Stomach (tissue), 9 donors: Measurements from ENCODE around the gene PLAC9. TPM values are rescaled to one million over a fixed set of nuclear protein-coding genes. Genes with fewer than 3 reads are reported as not detected.

ENCODE experiments used
- DNase-seq, 2 donors: peaks; one replicate each; pipeline versions ENCODE4 v3.0.0 to v3.0.0-alpha.2; 2013 to 2019
- H3K27ac ChIP-seq, 5 donors: fragments of 200-600 bp in 4 of 5; sonication (generic) in 4 of 5; one replicate each; pipeline ENCODE4 v1.5.1; 2013 to 2019; ENCODE audit warnings: mild to moderate bottlenecking in 1 of 5, moderate library complexity in 1 of 5
- H3K27me3 ChIP-seq, 3 donors: fragments of 200-600 bp; sonication (generic); one replicate each; pipeline ENCODE4 v1.5.1; 2017 to 2019; ENCODE audit warnings: mixed run types in 1 of 3
- H3K36me3 ChIP-seq, 4 donors: fragments of 200-600 bp; sonication (generic); 1 replicate in 3 of 4; 2 replicates in 1 of 4; pipeline ENCODE4 v1.5.1; 2016 to 2019
- H3K4me1 ChIP-seq, 4 donors: fragments of 200-600 bp; sonication (generic); one replicate each; pipeline ENCODE4 v1.5.1; 2016 to 2019
- H3K4me3 ChIP-seq, 4 donors: fragments of 200-600 bp; sonication (generic) in 3 of 4; one replicate each; pipeline ENCODE4 v1.5.1; 2016 to 2019; ENCODE audit warnings: mild to moderate bottlenecking in 1 of 4
- H3K9me3 ChIP-seq, 4 donors: fragments of 200-600 bp; sonication (generic); one replicate each; pipeline ENCODE4 v1.5.1; 2016 to 2019
- CTCF ChIP-seq, 7 experiments: fragments of 450-650 bp in 4 of 7; fragments of 200-600 bp in 3 of 7; sonication (generic) in 3 of 7; IDR thresholded peaks; one replicate each; pipeline ENCODE4 v1.5.1; 2016 to 2019; ENCODE audit warnings: antibody characterized with exemption in 7 of 7, control low read depth in 2 of 7, mild to moderate bottlenecking in 1 of 7
- EP300 ChIP-seq: sonication (generic); formaldehyde crosslinking; IDR thresholded peaks from one replicate; pipeline ENCODE4 v1.6.1; 2017; ENCODE audit warnings: antibody characterized with exemption
- POLR2A ChIP-seq, 4 donors: fragments of 450-650 bp; IDR thresholded peaks; one replicate each; pipeline ENCODE4 v1.6.1; 2016; ENCODE audit warnings: antibody characterized with exemption in 4 of 4, control low read depth in 2 of 4, mild to moderate bottlenecking in 1 of 4, moderate library complexity in 1 of 4
- POLR2AphosphoS5 ChIP-seq, 3 donors: sonication (generic); formaldehyde crosslinking; IDR thresholded peaks; one replicate each; pipeline ENCODE4 v1.6.1; 2016; ENCODE audit warnings: antibody characterized with exemption in 3 of 3
- WGBS, 5 donors: extraction: QIAGEN DNeasy Blood & Tissue Kit in 3 of 5; methylation state at CpG; one replicate each; pipeline versions ENCODE4 v1.1.5 to v1.1.7; 2013 to 2018; 5-methylcytosine and 5-hydroxymethylcytosine counted together
- intact Hi-C: fragments of 100-400 bp; cut with DNase I; formaldehyde crosslinking; loops from one replicate; pipeline ENCODE4 v1.15.1; 2023; ENCODE audit warnings: low total_unique reads
- polyA plus RNA-seq, 3 donors: library from polyadenylated mRNA; stranded (reverse); fragments of 200-250 nt; gene quantifications; one replicate each; pipeline ENCODE4 v1.2.3, GENCODE V29; 2013
- total RNA-seq, 5 donors: library from RNA; depleted of rRNA; stranded (reverse); fragments of >200 nt; gene quantifications; one replicate each; pipeline versions ENCODE4 v1.1.0 to v1.2.3, GENCODE V29; 2014 to 2016
- donor health status: healthy with polysubstance abuse.
- donor health status: Bipolar disorder and iron deficiency.
- donor health status: healthy.

Gene PLAC9
- total and polyA plus RNA-seq, 8 donors, result 2.0 to 37.4 (median 20.3) TPM; not detected in 2

GRCh38 chr10:80165173-80165572 is 32.6 kb downstream of the PLAC9 start:
- H3K36me3 ChIP-seq, result peaks cover 60 to 98% (median 92%) of the 10 kb centered on the region in 4 donors
- TF ChIP-seq EP300 (no peak), POLR2AphosphoS5 (IDR thresholded peaks at IDR 0.05) (no peak)
- H3K27me3 ChIP-seq, result no peaks in the 10 kb centered on the region
- intact Hi-C loops, result no loop called here
- H3K9me3 ChIP-seq, result no peaks in the 10 kb centered on the region
- H3K27ac ChIP-seq, result peak overlapping the region; percentile 9 to 86 (median 64)
- WGBS, 5 donors, result 75 to 83% (median 79%) methylated on average over 7 of the region's 7 CpGs
- peaks cover 35 to 97% (median 71%) of the 10 kb centered on the region in 4 donors for H3K4me1 ChIP-seq
- peak in 1 of 2 donors; percentile 50 for DNase-seq
- no peak overlapping the region for H3K4me3 ChIP-seq

GRCh38 chr10:80166581-80167470 is 34.3 kb downstream of the PLAC9 start:
- 83 to 91% (median 86%) methylated on average over 18 to 28 of the region's 28 CpGs for WGBS, 5 donors
- H3K36me3 ChIP-seq, result peaks cover 46 to 98% (median 90%) of the 10 kb centered on the region in 4 donors
- no peak for DNase-seq
- H3K4me1 ChIP-seq, result peaks cover 48 to 98% (median 82%) of the 10 kb centered on the region in 4 donors
- no peak overlapping the region for H3K4me3 ChIP-seq
- peak overlapping the region in 4 of 5 donors; percentile 63 to 86 (median 64) for H3K27ac ChIP-seq
- H3K27me3 ChIP-seq, result no peaks in the 10 kb centered on the region
- TF ChIP-seq CTCF (IDR thresholded peaks at IDR 0.05), result no peak
- TF ChIP-seq POLR2AphosphoS5 (IDR thresholded peaks at IDR 0.05), result no peak
- TF ChIP-seq EP300, result no peak
- no peak for TF ChIP-seq POLR2A (IDR thresholded peaks at IDR 0.05)
- intact Hi-C loops, result no loop called here
- no peaks in the 10 kb centered on the region for H3K9me3 ChIP-seq

GRCh38 chr10:80167471-80168161 is 35.1 kb downstream of the PLAC9 start:
- Histone ChIP-seq H3K36me3 (peaks cover 39 to 98% (median 90%) of the 10 kb centered on the region in 4 donors), H3K4me1 (peaks cover 56 to 100% (median 86%) of the 10 kb centered on the region in 4 donors), H3K27ac (peak overlapping the region in 4 of 5 donors; percentile 63 to 86 (median 64)), H3K27me3 (no peaks in the 10 kb centered on the region), H3K9me3 (no peaks in the 10 kb centered on the region), H3K4me3 (no peak overlapping the region)
- DNase-seq, result no peak
- TF ChIP-seq EP300 (no peak), POLR2A (IDR thresholded peaks at IDR 0.05) (no peak), CTCF (IDR thresholded peaks at IDR 0.05) (no peak)
- intact Hi-C loops, result no loop called here
- 62 to 73% (median 68%) methylated on average over 8 of the region's 8 CpGs for WGBS, 5 donors

GRCh38 chr10:80168162-80168511 is 35.6 kb downstream of the PLAC9 start:
- TF ChIP-seq EP300, result no peak
- no peak for TF ChIP-seq POLR2AphosphoS5 (IDR thresholded peaks at IDR 0.05)
- no peak for TF ChIP-seq POLR2A (IDR thresholded peaks at IDR 0.05)
- Histone ChIP-seq H3K36me3 (peaks cover 38 to 98% (median 90%) of the 10 kb centered on the region in 4 donors), H3K9me3 (no peaks in the 10 kb centered on the region), H3K27ac (peak overlapping the region in 2 of 5 donors; percentile 63 to 65), H3K4me1 (peaks cover 59 to 100% (median 89%) of the 10 kb centered on the region in 4 donors), H3K4me3 (no peak overlapping the region), H3K27me3 (no peaks in the 10 kb centered on the region)
- DNase-seq, result no peak
- intact Hi-C loops, result no loop called here
- 69 to 81% (median 74%) methylated on average over 7 of the region's 7 CpGs for WGBS, 5 donors

GRCh38 chr10:80168679-80169380 is 36.3 kb downstream of the PLAC9 start:
- WGBS, 5 donors, result 78 to 90% (median 89%) methylated on average over 11 to 13 of the region's 13 CpGs
- Histone ChIP-seq H3K9me3 (no peaks in the 10 kb centered on the region), H3K4me1 (peaks cover 59 to 100% (median 89%) of the 10 kb centered on the region in 4 donors), H3K4me3 (no peak overlapping the region), H3K27me3 (no peaks in the 10 kb centered on the region), H3K36me3 (peaks cover 35 to 93% (median 83%) of the 10 kb centered on the region in 4 donors), H3K27ac (peak overlapping the region in 4 of 5 donors; percentile 24 to 65 (median 52))
- intact Hi-C loops, result no loop called here
- TF ChIP-seq CTCF (IDR thresholded peaks at IDR 0.05) (peak in 1 of 7 experiments; percentile 28), POLR2AphosphoS5 (IDR thresholded peaks at IDR 0.05) (no peak)
- no peak for DNase-seq
